Fibroblast of villous mesenchyme (primary cell): ENCODE data around the gene ESR1. TPM values are rescaled to one million over a fixed set of nuclear protein-coding genes. Genes with fewer than 3 reads are reported as not detected.

ENCODE experiments used
- DNase-seq: peaks from one replicate; pipeline ENCODE4 v3.0.0-alpha.2; 2010; ENCODE audit warnings: low read depth
- H3K4me3 ChIP-seq: 2 replicates; pipeline ENCODE4 v1.5.1; 2011; ENCODE audit warnings: low read depth, mild to moderate bottlenecking, low read length
- CTCF ChIP-seq: IDR thresholded peaks from 2 replicates; pipeline ENCODE4 v1.5.1; 2012; ENCODE audit warnings: low read depth, mild to moderate bottlenecking, low read length; ENCODE audit not compliant: insufficient read depth
- total RNA-seq: library from RNA; depleted of rRNA; stranded (reverse); fragments of >200 nt; gene quantifications from 2 replicates; pipeline ENCODE4 v1.2.3, GENCODE V29; 2012

The ESR1 gene
- total RNA-seq, 1 donor = 2.6 TPM

DNA sequence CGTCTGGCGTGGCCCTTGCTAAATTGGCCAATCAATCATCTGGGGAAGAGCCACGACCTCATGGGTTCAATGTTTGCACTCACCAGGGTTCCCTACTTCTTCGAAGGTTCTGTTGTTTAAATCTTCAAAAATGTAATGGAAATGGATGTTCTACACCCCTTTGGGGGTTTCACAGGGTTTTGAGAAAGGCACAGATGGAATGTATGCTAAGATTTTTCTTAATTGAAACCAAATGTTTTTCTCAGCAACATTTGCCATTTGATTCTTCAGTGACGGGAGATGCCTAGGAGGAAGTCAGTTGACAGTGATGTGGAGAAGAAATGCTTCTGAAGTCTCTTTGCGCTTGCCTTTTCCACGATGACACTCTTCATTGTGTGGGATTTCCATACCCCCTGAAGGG lies 312.3 kb downstream of the ESR1 start:
- no peak for TF ChIP-seq CTCF
- DNase-seq = no peak
- no peak overlapping the region for H3K4me3 ChIP-seq

- no peak for TF ChIP-seq CTCF
- H3K4me3 ChIP-seq = no peak overlapping the region
- DNase-seq = no peak
Observed at GRCh38 chr6:152121910-152122309, 314.4 kb downstream of the ESR1 start.

GRCh38 chr6:152122434-152122833 lies 315.0 kb downstream of the ESR1 start:
- no peak for TF ChIP-seq CTCF

GRCh38 chr6:152123076-152123475 lies 315.6 kb downstream of the ESR1 start:
- no peak for TF ChIP-seq CTCF
- DNase-seq = no peak
- no peak overlapping the region for H3K4me3 ChIP-seq

More at GRCh38 chr6:152122434-152122833, 315.0 kb downstream of the ESR1 start:
- no peak overlapping the region for H3K4me3 ChIP-seq
- DNase-seq = no peak

GRCh38 chr6:152124429-152125074 lies 317.1 kb downstream of the ESR1 start:
- peak; percentile 77 for DNase-seq
- H3K4me3 ChIP-seq = no peak overlapping the region
- peak; percentile 83 for TF ChIP-seq CTCF

GRCh38 chr6:152127432-152128165 lies 320.1 kb downstream of the ESR1 start:
- no peak overlapping the region for H3K4me3 ChIP-seq
- no peak for DNase-seq
- no peak for TF ChIP-seq CTCF

- H3K4me3 ChIP-seq = peak overlapping the region; percentile 48
- TF ChIP-seq CTCF = no peak
- DNase-seq = peak; percentile 92
Observed at GRCh38 chr6:152129691-152130151, 322.2 kb downstream of the ESR1 start.
